ENCODE results near the gene GBX2. TPM values are rescaled to one million over a fixed set of nuclear protein-coding genes. Genes with fewer than 3 reads are reported as not detected.

GBX2 gene
- total RNA-seq, 1 experiment from 2014 or later = 0.31 TPM

DNA sequence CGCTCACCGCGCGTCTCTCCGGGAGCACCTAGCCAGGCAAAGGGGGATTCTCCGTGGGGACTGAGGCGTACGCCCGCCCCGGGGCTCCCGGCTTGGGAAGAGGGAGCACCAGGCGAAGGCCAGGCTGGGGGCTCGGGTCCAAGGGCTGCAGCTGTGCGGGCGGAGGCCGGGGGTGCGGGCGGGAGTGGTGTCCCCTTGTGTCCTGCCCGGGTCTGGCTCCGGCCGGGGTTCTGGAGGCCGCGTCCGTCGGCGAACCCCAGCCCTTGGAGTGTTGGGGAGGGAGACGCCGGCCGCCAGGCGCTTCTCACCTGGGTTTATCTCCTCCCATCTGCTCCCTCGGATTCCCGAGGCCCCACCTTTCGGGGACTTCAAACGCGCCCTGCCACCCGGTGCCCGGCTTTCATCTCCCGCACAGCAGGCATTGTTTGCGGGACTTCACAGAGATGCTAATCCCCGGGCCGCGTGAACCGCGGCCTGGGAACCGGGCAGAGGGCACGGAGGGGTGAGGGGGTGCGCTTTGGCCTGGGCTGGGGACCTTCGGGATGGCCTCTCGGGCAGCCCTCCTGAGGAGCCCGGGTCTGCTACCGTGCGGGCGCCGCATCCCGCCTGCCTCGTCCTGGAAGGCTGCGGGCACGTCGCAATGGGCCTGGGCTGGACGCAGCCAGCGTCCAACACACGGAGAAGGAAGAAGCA, 5.0 kb upstream of the GBX2 start:
- H3K23me2 ChIP-seq (ENCODE audit: insufficient read length, low read depth, low read length, poor library complexity, severe bottlenecking) = peaks cover 22% of the 10 kb centered on the region
- no peak overlapping the region for H2BK120ac ChIP-seq (ENCODE audit: low read depth, low read length, poor library complexity, severe bottlenecking)
- H3K27ac ChIP-seq (ENCODE audit: insufficient read length, low read depth, low read length) = no peak overlapping the region
- H4K20me1 ChIP-seq (ENCODE audit: control insufficient read depth, insufficient read depth, insufficient read length) = no peaks in the 10 kb centered on the region
- H3K4me3 Mint-ChIP-seq = peak overlapping the region in 1 of 2 experiments; percentile 59; a peak in 1 of 5 replicates
- no peak overlapping the region for H2AK5ac ChIP-seq (ENCODE audit: insufficient read length, low read length)
- peaks cover 97% of the 10 kb centered on the region for H3K27me3 Mint-ChIP-seq (ENCODE audit: low read depth)
- H3K36me3 Mint-ChIP-seq (ENCODE audit: insufficient read depth in 1 of 3, low read depth in 3 of 3) = peaks cover 0 to 2% (median 0%) of the 10 kb centered on the region in 3 experiments; a peak in 1 of 7 replicates
- no peak overlapping the region for H4K5ac ChIP-seq (ENCODE audit: insufficient read length, low read depth, low read length)
- no peaks in the 10 kb centered on the region for H3K79me2 ChIP-seq (ENCODE audit: insufficient read depth, low read length)
- peak overlapping the region; percentile 36 for H3K4me2 ChIP-seq (ENCODE audit: insufficient read depth, insufficient read length, low read length)
- H2BK20ac ChIP-seq (ENCODE audit: low read depth, low read length, poor library complexity, severe bottlenecking) = no peak overlapping the region
- no peak overlapping the region for H2BK15ac ChIP-seq (ENCODE audit: low read depth, low read length)
- peaks cover 3 to 20% of the 10 kb centered on the region in 2 experiments; a peak in 2 of 5 replicates for H3K9me3 Mint-ChIP-seq
- H2AFZ ChIP-seq (ENCODE audit: low read length) = no peak overlapping the region
- H3K18ac ChIP-seq (ENCODE audit: insufficient read length, low read depth, low read length) = no peak overlapping the region
- H3T11ph ChIP-seq (ENCODE audit: low read length) = no peak overlapping the region
- peaks cover 77% of the 10 kb centered on the region for H3K27me3 ChIP-seq (ENCODE audit: insufficient read depth, low read length)
- no peak overlapping the region for H2BK5ac ChIP-seq (ENCODE audit: insufficient read length, low read length)
- no peaks in the 10 kb centered on the region for H3K9me3 ChIP-seq (ENCODE audit: control insufficient read depth, low read depth, low read length)
- no peak for DNase-seq
- H3K79me1 ChIP-seq (ENCODE audit: insufficient read depth, low read depth, low read length, poor library complexity, severe bottlenecking) = no peaks in the 10 kb centered on the region
- H3K14ac ChIP-seq (ENCODE audit: insufficient read depth, low read length) = no peak overlapping the region
- no peak overlapping the region for H3K9ac ChIP-seq (ENCODE audit: extremely low read depth, insufficient read length, low read length)
- H3K27ac Mint-ChIP-seq = no peak overlapping the region
- H3K4ac ChIP-seq (ENCODE audit: low read depth, low read length) = no peak overlapping the region
- peaks cover 43 to 51% of the 10 kb centered on the region in 2 experiments for H3K4me1 Mint-ChIP-seq
- TF ChIP-seq, protein P1, sequence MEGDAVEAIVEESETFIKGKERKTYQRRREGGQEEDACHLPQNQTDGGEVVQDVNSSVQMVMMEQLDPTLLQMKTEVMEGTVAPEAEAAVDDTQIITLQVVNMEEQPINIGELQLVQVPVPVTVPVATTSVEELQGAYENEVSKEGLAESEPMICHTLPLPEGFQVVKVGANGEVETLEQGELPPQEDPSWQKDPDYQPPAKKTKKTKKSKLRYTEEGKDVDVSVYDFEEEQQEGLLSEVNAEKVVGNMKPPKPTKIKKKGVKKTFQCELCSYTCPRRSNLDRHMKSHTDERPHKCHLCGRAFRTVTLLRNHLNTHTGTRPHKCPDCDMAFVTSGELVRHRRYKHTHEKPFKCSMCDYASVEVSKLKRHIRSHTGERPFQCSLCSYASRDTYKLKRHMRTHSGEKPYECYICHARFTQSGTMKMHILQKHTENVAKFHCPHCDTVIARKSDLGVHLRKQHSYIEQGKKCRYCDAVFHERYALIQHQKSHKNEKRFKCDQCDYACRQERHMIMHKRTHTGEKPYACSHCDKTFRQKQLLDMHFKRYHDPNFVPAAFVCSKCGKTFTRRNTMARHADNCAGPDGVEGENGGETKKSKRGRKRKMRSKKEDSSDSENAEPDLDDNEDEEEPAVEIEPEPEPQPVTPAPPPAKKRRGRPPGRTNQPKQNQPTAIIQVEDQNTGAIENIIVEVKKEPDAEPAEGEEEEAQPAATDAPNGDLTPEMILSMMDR (conservative IDR thresholded peaks at IDR 0.05) = no peak
- H3K56ac ChIP-seq (ENCODE audit: insufficient read length, low read depth, low read length) = no peak overlapping the region
- H2BK12ac ChIP-seq (ENCODE audit: insufficient read length, low read depth, low read length) = no peak overlapping the region
- WGBS (ENCODE audit: extremely low coverage, insufficient read length, low lambda C conversion rate) = no CpG with 5 or more reads among the region's 62 CpGs
- H3K23ac ChIP-seq (ENCODE audit: insufficient read length, low read depth, low read length) = no peak overlapping the region
- H4K8ac ChIP-seq (replicated peaks; ENCODE audit: insufficient read length, low read depth, low read length) = no peak overlapping the region
- peaks cover 19% of the 10 kb centered on the region for H3K4me1 ChIP-seq (ENCODE audit: insufficient read depth, low read length)
- H4K91ac ChIP-seq (ENCODE audit: insufficient read length, low read depth, low read length) = no peak overlapping the region
